ENCODE results near the gene CAMK2B.

- TF ChIP-seq, protein P1, sequence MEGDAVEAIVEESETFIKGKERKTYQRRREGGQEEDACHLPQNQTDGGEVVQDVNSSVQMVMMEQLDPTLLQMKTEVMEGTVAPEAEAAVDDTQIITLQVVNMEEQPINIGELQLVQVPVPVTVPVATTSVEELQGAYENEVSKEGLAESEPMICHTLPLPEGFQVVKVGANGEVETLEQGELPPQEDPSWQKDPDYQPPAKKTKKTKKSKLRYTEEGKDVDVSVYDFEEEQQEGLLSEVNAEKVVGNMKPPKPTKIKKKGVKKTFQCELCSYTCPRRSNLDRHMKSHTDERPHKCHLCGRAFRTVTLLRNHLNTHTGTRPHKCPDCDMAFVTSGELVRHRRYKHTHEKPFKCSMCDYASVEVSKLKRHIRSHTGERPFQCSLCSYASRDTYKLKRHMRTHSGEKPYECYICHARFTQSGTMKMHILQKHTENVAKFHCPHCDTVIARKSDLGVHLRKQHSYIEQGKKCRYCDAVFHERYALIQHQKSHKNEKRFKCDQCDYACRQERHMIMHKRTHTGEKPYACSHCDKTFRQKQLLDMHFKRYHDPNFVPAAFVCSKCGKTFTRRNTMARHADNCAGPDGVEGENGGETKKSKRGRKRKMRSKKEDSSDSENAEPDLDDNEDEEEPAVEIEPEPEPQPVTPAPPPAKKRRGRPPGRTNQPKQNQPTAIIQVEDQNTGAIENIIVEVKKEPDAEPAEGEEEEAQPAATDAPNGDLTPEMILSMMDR (IDR thresholded peaks at IDR 0.05), result no peak
- TF ChIP-seq POLR2AphosphoS5 (IDR thresholded peaks at IDR 0.05) (no peak), EP300 (IDR thresholded peaks at IDR 0.05) (no peak), POLR2A (IDR thresholded peaks at IDR 0.05) (no peak)
Observed at GRCh38 chr7:44307905-44308595, 17.3 kb downstream of the CAMK2B start.

Data from sigmoid colon (tissue), 4 donors.